MCF 10A (cell line): ENCODE measurements around the gene FBXW7. TPM values are rescaled to one million over a fixed set of nuclear protein-coding genes. Genes with fewer than 3 reads are reported as not detected.

Source experiments
- BruUV-seq: library from RNA; stranded (reverse); fragments of 400-500 nt; replicated peaks from 2 replicates; lab custom pipeline; 2021; lab: Mats Ljungman, UMichigan
- CTCF ChIA-PET: fragments of 300-600 bp; sonication (Branson Sonifier 250); formaldehyde crosslinking; extraction: SDS; loops from one replicate; lab custom pipeline; 2021; ENCODE audit warnings: antibody characterized with exemption, inconsistent platforms; lab: Yijun Ruan, JAX
- POLR2A ChIA-PET: fragments of 300-600, 350-650 bp; sonication (Branson Sonifier 250); formaldehyde crosslinking; extraction: SDS; loops from one replicate; lab custom pipeline; 2020; ENCODE audit warnings: antibody characterized with exemption, inconsistent platforms; lab: Yijun Ruan, JAX
- DNase-seq: peaks from one replicate; pipeline ENCODE4 v3.0.0-alpha.2; 2018; ENCODE audit not compliant: unreplicated experiment
- H3K27ac Mint-ChIP-seq: one replicate; pipeline ENCODE4 v1.8.0; 2022; ENCODE audit warnings: mild to moderate bottlenecking, low read depth, mixed read lengths; ENCODE audit not compliant: unreplicated experiment
- H3K27me3 Mint-ChIP-seq: one replicate; pipeline ENCODE4 v1.8.0; 2022; ENCODE audit warnings: mixed read lengths; ENCODE audit not compliant: insufficient read depth, unreplicated experiment
- H3K36me3 Mint-ChIP-seq: one replicate; pipeline ENCODE4 v1.8.0; 2022; ENCODE audit warnings: mild to moderate bottlenecking, moderate library complexity, mixed read lengths; ENCODE audit not compliant: insufficient read depth, unreplicated experiment
- H3K4me1 Mint-ChIP-seq: one replicate; pipeline ENCODE4 v1.8.0; 2022; ENCODE audit warnings: mixed read lengths; ENCODE audit not compliant: insufficient read depth, unreplicated experiment
- H3K4me3 Mint-ChIP-seq: one replicate; pipeline ENCODE4 v1.8.0; 2022; ENCODE audit warnings: mild to moderate bottlenecking, moderate library complexity, mixed read lengths; ENCODE audit not compliant: unreplicated experiment
- H3K9me3 Mint-ChIP-seq: one replicate; pipeline ENCODE4 v1.8.0; 2022; ENCODE audit warnings: mixed read lengths; ENCODE audit not compliant: unreplicated experiment
- intact Hi-C: fragments of 100-400 bp; cut with micrococcal nuclease; formaldehyde crosslinking; loops from 2 replicates; pipeline ENCODE4 v1.14.1; 2022
- total RNA-seq: library from RNA; stranded (reverse); gene quantifications from 2 replicates; pipeline ENCODE4 v1.2.3, GENCODE V29; 2022
- TF ChIP-seq, protein P1 (sequence below): fragments of 200-600 bp; IDR thresholded peaks from one replicate; pipeline ENCODE4 v1.8.0; 2022; ENCODE audit warnings: antibody characterized with exemption, mild to moderate bottlenecking; ENCODE audit not compliant: unreplicated experiment

FBXW7 gene
- total RNA-seq, 1 experiment from 2014 or later, result 40.2 TPM

DNA sequence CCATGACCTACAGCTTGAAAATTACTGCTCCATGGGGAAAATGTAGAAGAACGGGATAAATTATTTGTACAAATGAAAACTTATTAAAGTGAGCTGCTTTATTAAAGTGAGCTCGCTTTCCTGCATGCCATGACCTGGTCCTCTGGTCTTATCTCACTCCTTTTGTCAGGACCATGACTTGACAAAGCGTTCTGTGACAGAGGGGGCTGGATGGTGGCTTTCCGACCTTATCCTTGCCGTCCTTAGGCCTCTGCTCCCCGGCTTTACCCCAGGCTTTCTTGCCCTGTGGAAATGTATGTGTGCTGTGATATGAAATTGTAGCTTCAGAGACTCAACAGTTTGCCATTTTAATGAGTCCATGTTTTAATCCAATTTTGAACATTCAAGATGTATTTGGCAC, 44.0 kb upstream of the FBXW7 start:
- Mint-ChIP-seq H3K36me3 (no peaks in the 10 kb centered on the region), H3K27ac (no peak overlapping the region), H3K27me3 (no peaks in the 10 kb centered on the region), H3K9me3 (no peaks in the 10 kb centered on the region), H3K4me1 (no peaks in the 10 kb centered on the region), H3K4me3 (no peak overlapping the region)
- TF ChIP-seq, protein P1, sequence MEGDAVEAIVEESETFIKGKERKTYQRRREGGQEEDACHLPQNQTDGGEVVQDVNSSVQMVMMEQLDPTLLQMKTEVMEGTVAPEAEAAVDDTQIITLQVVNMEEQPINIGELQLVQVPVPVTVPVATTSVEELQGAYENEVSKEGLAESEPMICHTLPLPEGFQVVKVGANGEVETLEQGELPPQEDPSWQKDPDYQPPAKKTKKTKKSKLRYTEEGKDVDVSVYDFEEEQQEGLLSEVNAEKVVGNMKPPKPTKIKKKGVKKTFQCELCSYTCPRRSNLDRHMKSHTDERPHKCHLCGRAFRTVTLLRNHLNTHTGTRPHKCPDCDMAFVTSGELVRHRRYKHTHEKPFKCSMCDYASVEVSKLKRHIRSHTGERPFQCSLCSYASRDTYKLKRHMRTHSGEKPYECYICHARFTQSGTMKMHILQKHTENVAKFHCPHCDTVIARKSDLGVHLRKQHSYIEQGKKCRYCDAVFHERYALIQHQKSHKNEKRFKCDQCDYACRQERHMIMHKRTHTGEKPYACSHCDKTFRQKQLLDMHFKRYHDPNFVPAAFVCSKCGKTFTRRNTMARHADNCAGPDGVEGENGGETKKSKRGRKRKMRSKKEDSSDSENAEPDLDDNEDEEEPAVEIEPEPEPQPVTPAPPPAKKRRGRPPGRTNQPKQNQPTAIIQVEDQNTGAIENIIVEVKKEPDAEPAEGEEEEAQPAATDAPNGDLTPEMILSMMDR, result no peak
- no peak for DNase-seq
- CTCF ChIA-PET, result interaction anchor here (0.5 to 1.3 kb wide), 2 partner anchors 156 to 1504 kb away, joined by 3 to 5 read pairs; no protein-coding TSS in a partner anchor
- POLR2A ChIA-PET, result interaction anchor here (0.6 to 2.0 kb wide), 3 partner anchors 10 to 1075 kb away, joined by 3 to 7 read pairs (median 3); no protein-coding TSS in a partner anchor
- BruUV-seq, result no TSS peak
- intact Hi-C loops, result no loop called here

DNA sequence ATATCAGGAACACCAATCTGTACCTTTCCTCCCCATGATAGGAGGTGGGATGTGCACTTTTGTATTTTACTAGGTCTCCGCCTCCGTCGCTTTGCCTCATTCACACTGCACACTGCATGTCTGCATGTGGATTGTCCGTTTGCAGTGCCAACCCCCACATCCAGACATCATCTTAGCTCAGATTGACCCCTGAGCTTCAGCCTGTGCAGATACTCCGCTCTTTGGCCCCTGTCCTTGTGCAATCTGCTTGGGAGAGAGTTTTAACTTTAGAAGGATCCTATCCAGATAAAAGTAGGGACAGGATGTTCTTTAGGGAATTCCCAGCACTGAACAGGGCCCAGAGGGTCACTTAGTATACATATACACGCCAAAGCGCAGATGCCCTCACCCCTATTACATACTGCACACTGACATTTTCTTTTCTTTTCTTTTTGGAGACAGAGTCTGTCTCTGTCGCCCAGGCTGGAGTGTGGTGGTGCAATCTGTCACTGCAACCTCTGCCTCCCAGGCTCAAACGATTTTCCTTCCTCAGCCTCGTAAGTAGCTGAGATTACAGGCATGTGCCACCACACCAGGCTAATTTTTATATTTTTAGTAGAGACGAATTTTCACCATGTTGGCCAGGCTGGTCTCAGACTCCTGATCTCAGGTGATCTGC, 43.3 kb upstream of the FBXW7 start:
- no TSS peak for BruUV-seq
- Mint-ChIP-seq H3K27ac (no peak overlapping the region), H3K27me3 (no peaks in the 10 kb centered on the region), H3K9me3 (no peaks in the 10 kb centered on the region), H3K4me1 (no peaks in the 10 kb centered on the region), H3K4me3 (no peak overlapping the region), H3K36me3 (no peaks in the 10 kb centered on the region)
- no peak for DNase-seq
- TF ChIP-seq, protein P1, result no peak
- POLR2A ChIA-PET, result interaction anchor here (0.6 to 2.0 kb wide), 4 partner anchors 10 to 1887 kb away, joined by 3 to 7 read pairs (median 3); no protein-coding TSS in a partner anchor
- intact Hi-C loops, result no loop called here
- CTCF ChIA-PET, result interaction anchor here (0.5 to 1.2 kb wide), 5 partner anchors 14 to 1503 kb away, joined by 3 to 5 read pairs (median 3); no protein-coding TSS in a partner anchor

DNA sequence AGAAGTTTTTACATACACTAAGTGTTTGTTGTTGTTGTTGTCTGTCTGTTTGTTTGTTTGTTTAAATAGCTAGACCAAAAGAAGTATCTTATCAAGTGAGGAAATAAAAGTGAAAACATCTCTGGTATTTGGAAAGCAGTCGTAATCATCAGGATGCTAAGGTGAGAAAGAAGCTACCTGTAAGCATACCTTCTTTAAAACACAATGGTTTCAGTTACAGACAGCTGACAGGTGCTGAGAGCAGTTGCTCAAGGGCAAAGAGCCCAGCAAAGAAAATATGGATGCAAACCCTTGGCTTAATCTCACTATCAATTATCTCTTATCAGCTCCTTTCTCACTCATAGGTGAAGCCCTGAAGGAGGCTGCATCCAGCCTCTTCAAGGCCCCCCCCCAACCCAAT, 42.8 kb upstream of the FBXW7 start:
- intact Hi-C loops, result no loop called here
- no peaks in the 10 kb centered on the region for H3K36me3 Mint-ChIP-seq
- no peaks in the 10 kb centered on the region for H3K27me3 Mint-ChIP-seq
- H3K4me3 Mint-ChIP-seq, result no peak overlapping the region
- CTCF ChIA-PET, result interaction anchor here (0.6 to 1.2 kb wide), 3 partner anchors 13 to 62 kb away, joined by 3 read pairs; no protein-coding TSS in a partner anchor
- BruUV-seq, result no TSS peak
- POLR2A ChIA-PET, result interaction anchor here (0.6 kb wide), 1 partner anchor 1887 kb away, joined by 3 read pairs; no protein-coding TSS in a partner anchor
- TF ChIP-seq, protein P1, result no peak
- no peak overlapping the region for H3K27ac Mint-ChIP-seq
- H3K4me1 Mint-ChIP-seq, result no peaks in the 10 kb centered on the region
- no peak for DNase-seq
- H3K9me3 Mint-ChIP-seq, result no peaks in the 10 kb centered on the region

DNA sequence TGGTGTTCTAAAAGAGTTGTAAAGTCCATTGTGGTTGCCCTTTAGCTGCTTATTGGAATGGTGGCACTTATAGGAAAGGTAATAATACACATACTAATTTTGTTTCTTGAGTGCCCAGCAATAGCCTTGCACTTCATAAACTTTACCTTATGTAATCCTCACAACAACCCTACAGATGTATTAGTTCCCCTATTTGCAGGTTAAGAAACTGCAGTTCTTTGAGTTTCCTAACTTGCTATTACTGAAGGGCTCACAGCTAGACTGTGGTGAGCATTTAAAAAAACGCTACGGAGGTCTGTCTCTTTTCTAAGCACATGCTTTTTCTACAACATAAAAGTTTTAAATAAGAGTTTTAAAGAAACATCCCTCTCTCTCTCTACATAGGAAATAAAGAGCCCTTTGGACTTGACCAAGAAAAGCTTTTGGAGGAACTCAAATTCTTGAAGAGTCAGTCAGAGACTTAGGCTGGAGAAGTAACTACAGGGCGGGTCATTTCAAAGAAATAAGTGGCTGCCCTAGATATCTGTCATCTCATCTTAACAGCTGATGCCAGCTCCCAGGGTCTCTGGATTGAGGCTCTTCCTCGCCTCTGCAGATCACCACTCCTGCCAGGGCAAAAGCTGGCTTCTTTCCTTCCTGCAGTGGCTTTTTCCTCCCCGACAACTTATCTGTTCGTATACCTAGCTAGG, 42.0 kb upstream of the FBXW7 start:
- Mint-ChIP-seq H3K27me3 (no peaks in the 10 kb centered on the region), H3K36me3 (no peaks in the 10 kb centered on the region), H3K4me3 (no peak overlapping the region), H3K4me1 (peaks cover under 1% of the 10 kb centered on the region), H3K9me3 (no peaks in the 10 kb centered on the region), H3K27ac (no peak overlapping the region)
- intact Hi-C loops, result no loop called here
- DNase-seq, result no peak
- POLR2A ChIA-PET, result interaction anchor here (1.3 kb wide), 1 partner anchor 12 kb away, joined by 4 read pairs; no protein-coding TSS in a partner anchor
- no TSS peak for BruUV-seq
- TF ChIP-seq, protein P1, result no peak
- CTCF ChIA-PET, result interaction anchor here (1.2 kb wide), 1 partner anchor 63 kb away, joined by 3 read pairs; no protein-coding TSS in a partner anchor
